A204.1 (cell line): ENCODE data around the gene LRRC66.
A peak's percentile ranks its signal among the peaks of the same experiment; 100 is the strongest.

Experiments
- FAIRE-seq: peaks from 2 replicates; lab custom pipeline; 2012; peaks lifted over from hg19 to GRCh38; lab: Jason Lieb, UNC

Gene LRRC66

GRCh38 chr4:52019936-52020657 lies at the start of gene LRRC66:
TSS of gene LRRC66 (minus strand) at chr4:52020363. CDS start at chr4:52017613, 2,750 bp downstream.
- no peak for FAIRE-seq

GRCh38 chr4:52069571-52069970 lies 49.4 kb upstream of the LRRC66 start:
- no peak for FAIRE-seq

- FAIRE-seq = no peak
Measured at GRCh38 chr4:52059372-52059771, 39.2 kb upstream of the LRRC66 start.

GRCh38 chr4:52058275-52058674 lies 38.1 kb upstream of the LRRC66 start:
- FAIRE-seq = no peak

- no peak for FAIRE-seq
Measured at GRCh38 chr4:52057196-52057595, 37.0 kb upstream of the LRRC66 start.

- no peak for FAIRE-seq
Measured at GRCh38 chr4:52054254-52054653, 34.1 kb upstream of the LRRC66 start.

- FAIRE-seq = no peak
Measured at GRCh38 chr4:52052475-52052780, 32.3 kb upstream of the LRRC66 start.

GRCh38 chr4:52051615-52052474 lies 31.7 kb upstream of the LRRC66 start:
- FAIRE-seq = no peak

GRCh38 chr4:52051213-52051614 lies 31.1 kb upstream of the LRRC66 start, which contains the start of gene SPATA18:
TSS of gene SPATA18 (plus strand) at chr4:52051304. CDS start at chr4:52051705, 401 bp downstream.
- no peak for FAIRE-seq

GRCh38 chr4:52049266-52049665 lies 29.1 kb upstream of the LRRC66 start:
- FAIRE-seq = no peak

- FAIRE-seq = no peak
Measured at GRCh38 chr4:52045028-52045427, 24.9 kb upstream of the LRRC66 start.

- FAIRE-seq = no peak
Measured at GRCh38 chr4:52038103-52038912, 18.1 kb upstream of the LRRC66 start, which contains the start of gene SGCB. TSS of gene SGCB (minus strand) at chr4:52038299. CDS start at chr4:52038259, 40 bp downstream.

- no peak for FAIRE-seq
Measured at GRCh38 chr4:52037689-52038102, 17.5 kb upstream of the LRRC66 start.

- FAIRE-seq = peak; percentile 27
Measured at GRCh38 chr4:52036886-52037530, 16.8 kb upstream of the LRRC66 start.

- FAIRE-seq = no peak
Measured at GRCh38 chr4:52035190-52035589, 15.0 kb upstream of the LRRC66 start.

GRCh38 chr4:52032005-52032404 lies 11.8 kb upstream of the LRRC66 start:
- no peak for FAIRE-seq

GRCh38 chr4:52028970-52029369 lies 8.8 kb upstream of the LRRC66 start:
- FAIRE-seq = no peak

- FAIRE-seq = no peak
Measured at GRCh38 chr4:52017814-52018213, 2.3 kb downstream of the LRRC66 start.

GRCh38 chr4:52016981-52017380 lies 3.2 kb downstream of the LRRC66 start:
- FAIRE-seq = no peak

GRCh38 chr4:52015366-52015765 lies 4.8 kb downstream of the LRRC66 start:
- no peak for FAIRE-seq

GRCh38 chr4:52014903-52015302 lies 5.3 kb downstream of the LRRC66 start:
- no peak for FAIRE-seq

GRCh38 chr4:52012651-52013050 lies 7.5 kb downstream of the LRRC66 start:
- no peak for FAIRE-seq
